CD8-positive, alpha-beta memory T cell (primary cell): ENCODE measurements around the gene UVSSA. TPM values are rescaled to one million over a fixed set of nuclear protein-coding genes. Genes with fewer than 3 reads are reported as not detected.
A peak's percentile ranks its signal among the peaks of the same experiment; 100 is the strongest.
"Not testable (repeated sequence)": the region's sequence is repeated elsewhere in the genome, so short reads cannot be mapped to it uniquely, and the experiment has no call there.

Source experiments
- CTCF ChIA-PET: fragments of 350-600 bp; sonication (Branson Sonifier 250); formaldehyde crosslinking; loops from one replicate; lab custom pipeline; 2021; ENCODE audit warnings: antibody characterized with exemption; lab: Charles Lee
- POLR2A ChIA-PET: fragments of 350-600 bp; sonication (Branson Sonifier 250); formaldehyde crosslinking; loops from one replicate; lab custom pipeline; 2021; ENCODE audit warnings: antibody characterized with exemption; lab: Charles Lee
- DNase-seq, 5 donors: peaks; one replicate each; pipeline versions ENCODE4 v3.0.0 to v3.0.0-alpha.2; 2020 to 2022; ENCODE audit warnings: mixed read lengths in 1 of 5
- H3K27ac ChIP-seq: one replicate; pipeline ENCODE4 v1.7.0; 2013; ENCODE audit warnings: low read depth, mild to moderate bottlenecking, low read length, moderate library complexity
- H3K27me3 ChIP-seq: 2 replicates; pipeline ENCODE4 v1.7.0; 2013; ENCODE audit warnings: low read length, mild to moderate bottlenecking; ENCODE audit not compliant: insufficient read depth, poor library complexity, severe bottlenecking
- H3K36me3 ChIP-seq: 2 replicates; pipeline ENCODE4 v1.7.0; 2013; ENCODE audit warnings: mild to moderate bottlenecking, low read length, moderate library complexity; ENCODE audit not compliant: insufficient read depth
- H3K4me1 ChIP-seq: 2 replicates; pipeline ENCODE4 v1.7.0; 2013; ENCODE audit warnings: mild to moderate bottlenecking, low read length, moderate library complexity; ENCODE audit not compliant: insufficient read depth
- H3K4me3 ChIP-seq: 2 replicates; pipeline ENCODE4 v1.7.0; 2013; ENCODE audit warnings: mild to moderate bottlenecking, low read length
- H3K9me3 ChIP-seq: 2 replicates; pipeline ENCODE4 v1.7.0; 2013; ENCODE audit warnings: mild to moderate bottlenecking, low read length
- H3K27ac Mint-ChIP-seq, 8 donors: one replicate each; pipeline ENCODE4 v1.8.0; 2020 to 2021; ENCODE audit warnings: mixed read lengths in 8 of 8, mild to moderate bottlenecking in 6 of 8, inconsistent platforms in 3 of 8, moderate library complexity in 3 of 8
- H3K27me3 Mint-ChIP-seq, 2 donors: one replicate each; pipeline ENCODE4 v1.8.0; 2020 to 2021; ENCODE audit warnings: mixed read lengths in 2 of 2, mild to moderate bottlenecking in 1 of 2, moderate library complexity in 1 of 2
- H3K36me3 Mint-ChIP-seq, 3 donors: one replicate each; pipeline ENCODE4 v1.8.0; 2020 to 2021; ENCODE audit warnings: mixed read lengths in 3 of 3, inconsistent platforms in 1 of 3, mild to moderate bottlenecking in 1 of 3
- H3K4me1 Mint-ChIP-seq, 3 donors: one replicate each; pipeline ENCODE4 v1.8.0; 2020 to 2021; ENCODE audit warnings: mixed read lengths in 3 of 3, inconsistent platforms in 1 of 3, mild to moderate bottlenecking in 1 of 3
- H3K4me3 Mint-ChIP-seq, 7 donors: one replicate each; pipeline ENCODE4 v1.8.0; 2020 to 2021; ENCODE audit warnings: mixed read lengths in 7 of 7, mild to moderate bottlenecking in 6 of 7, moderate library complexity in 4 of 7, inconsistent platforms in 2 of 7
- H3K9me3 Mint-ChIP-seq, 5 donors: one replicate each; pipeline ENCODE4 v1.8.0; 2020 to 2022; ENCODE audit warnings: mixed read lengths in 5 of 5, mild to moderate bottlenecking in 3 of 5, moderate library complexity in 2 of 5, inconsistent platforms in 1 of 5
- polyA plus RNA-seq: library from polyadenylated mRNA; unstranded; fragments of 300-500 nt; fragmentation: Illumina TruSeq; gene quantifications from one replicate; pipeline ENCODE4 v1.2.3, GENCODE V29; 2021
- total RNA-seq, 2 experiments: library from RNA; stranded (reverse); gene quantifications; one replicate each; pipeline ENCODE4 v1.2.3, GENCODE V29; 2021

UVSSA gene
- total and polyA plus RNA-seq, 3 experiments from 2014 or later: 6.9 to 19.0 (median 16.8) TPM

DNA sequence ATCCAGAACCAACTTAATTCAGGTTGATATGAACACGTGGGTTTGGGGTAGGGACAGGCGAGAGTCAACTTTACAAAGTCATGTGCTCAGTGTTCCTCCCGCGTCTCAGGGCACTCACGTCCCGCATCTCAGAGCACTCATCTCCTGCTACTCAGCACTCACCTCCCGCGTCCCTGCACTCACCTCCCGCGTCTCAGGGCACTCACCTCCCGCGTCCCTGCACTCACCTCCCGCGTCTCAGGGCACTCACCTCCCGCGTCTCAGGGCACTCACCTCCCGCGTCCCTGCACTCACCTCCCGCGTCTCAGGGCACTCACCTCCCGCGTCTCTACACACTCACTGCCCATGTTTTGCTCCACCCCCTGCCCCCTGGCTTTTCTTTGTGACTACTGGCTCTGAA, 25.6 kb downstream of the UVSSA start:
- H3K27ac ChIP-seq, H3K27me3 Mint-ChIP-seq, H3K4me3 Mint-ChIP-seq, H3K4me1 ChIP-seq, CTCF ChIA-PET, H3K27me3 ChIP-seq, H3K4me1 Mint-ChIP-seq, POLR2A ChIA-PET, H3K36me3 ChIP-seq, DNase-seq, H3K9me3 ChIP-seq, H3K9me3 Mint-ChIP-seq, H3K27ac Mint-ChIP-seq, H3K4me3 ChIP-seq: not testable (repeated sequence)
- H3K36me3 Mint-ChIP-seq: peaks cover 8 to 56% (median 19%) of the 10 kb centered on the region in 3 donors

DNA sequence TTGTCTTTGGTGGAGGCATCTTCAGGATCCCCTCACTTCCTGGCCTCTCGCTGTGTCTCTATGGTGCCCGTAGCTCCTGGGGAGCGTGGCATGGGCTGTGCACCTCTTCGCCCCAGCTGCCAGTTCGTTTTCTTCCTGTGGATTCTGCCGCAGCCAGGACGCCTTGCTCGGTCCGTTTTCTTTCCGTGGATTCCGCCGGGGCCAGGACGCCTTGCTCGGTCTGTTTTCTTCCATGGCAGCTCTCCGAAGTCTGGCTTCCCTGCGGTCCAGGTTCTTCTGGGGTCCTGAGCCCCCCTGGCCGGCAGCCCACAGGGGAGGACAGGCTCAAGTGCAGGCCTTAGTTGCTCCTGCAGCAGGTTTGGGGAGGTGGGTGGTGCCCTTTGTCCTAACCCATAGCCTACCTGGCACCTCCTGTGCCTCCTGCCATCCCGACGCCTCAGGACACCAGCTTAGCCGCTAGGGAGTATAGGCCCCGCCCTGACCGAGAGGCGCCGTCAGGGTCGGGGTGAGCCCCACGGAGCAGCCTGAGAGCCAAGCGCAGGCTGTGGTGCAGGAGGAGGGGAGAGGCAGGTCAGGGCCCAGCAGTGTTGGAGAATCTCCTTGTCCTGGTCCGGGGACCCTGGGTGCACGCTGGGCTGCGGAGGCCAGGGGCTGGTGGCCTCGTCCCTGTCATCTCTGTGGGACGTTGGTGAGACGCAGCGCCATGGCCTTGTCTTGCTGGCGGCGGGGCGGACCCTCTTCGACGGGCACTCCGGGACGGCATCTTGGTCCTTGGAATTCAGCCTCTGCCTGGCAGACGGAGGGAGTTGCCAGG, 27.1 kb downstream of the UVSSA start:
- ChIA-PET CTCF (no interaction called here), POLR2A (no interaction called here)
- no peak overlapping the region for H3K4me3 ChIP-seq
- Mint-ChIP-seq H3K27me3 (no peaks in the 10 kb centered on the region), H3K4me1 (peaks cover 0 to 3% (median 0%) of the 10 kb centered on the region in 3 donors), H3K4me3 (no peak overlapping the region), H3K36me3 (peaks cover 8 to 50% (median 19%) of the 10 kb centered on the region in 3 donors), H3K27ac (peak overlapping the region in 2 of 8 donors; percentile 48 to 63), H3K9me3 (no peaks in the 10 kb centered on the region)
- H3K9me3 ChIP-seq: no peaks in the 10 kb centered on the region
- DNase-seq: peak in 1 of 5 donors; percentile 39
- no peaks in the 10 kb centered on the region for H3K36me3 ChIP-seq
- no peaks in the 10 kb centered on the region for H3K27me3 ChIP-seq
- no peak overlapping the region for H3K27ac ChIP-seq
- no peaks in the 10 kb centered on the region for H3K4me1 ChIP-seq

DNA sequence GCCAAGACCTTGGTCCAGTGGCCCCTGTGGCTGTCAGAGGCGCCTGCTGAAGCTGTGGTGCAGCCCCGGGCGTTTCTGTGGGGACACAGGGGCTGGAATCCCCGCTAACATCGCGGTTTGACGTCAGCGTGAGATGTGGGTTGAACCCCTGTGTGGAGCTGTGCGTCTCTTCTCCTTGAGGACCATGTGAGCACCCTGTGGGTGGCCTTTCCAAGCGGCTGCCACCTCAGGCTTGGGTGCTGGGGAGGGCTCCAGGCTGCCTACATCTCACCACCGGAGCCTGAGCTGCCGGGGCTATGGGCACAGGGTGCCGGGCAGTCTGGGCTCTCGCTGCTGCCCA, 27.7 kb downstream of the UVSSA start:
- Histone ChIP-seq H3K4me3 (no peak overlapping the region), H3K4me1 (no peaks in the 10 kb centered on the region), H3K27ac (no peak overlapping the region), H3K9me3 (no peaks in the 10 kb centered on the region), H3K27me3 (no peaks in the 10 kb centered on the region), H3K36me3 (no peaks in the 10 kb centered on the region)
- H3K4me1 Mint-ChIP-seq: peaks cover 0 to 3% (median 0%) of the 10 kb centered on the region in 3 donors
- H3K9me3 Mint-ChIP-seq: no peaks in the 10 kb centered on the region
- ChIA-PET CTCF (interaction anchor here (1.4 kb wide), 1 partner anchor 22 kb away, joined by 4 read pairs; no protein-coding TSS in a partner anchor), POLR2A (no interaction called here)
- no peak overlapping the region for H3K27ac Mint-ChIP-seq
- DNase-seq: no peak
- H3K27me3 Mint-ChIP-seq: no peaks in the 10 kb centered on the region
- H3K36me3 Mint-ChIP-seq: peaks cover 8 to 46% (median 19%) of the 10 kb centered on the region in 3 donors
- H3K4me3 Mint-ChIP-seq: no peak overlapping the region

DNA sequence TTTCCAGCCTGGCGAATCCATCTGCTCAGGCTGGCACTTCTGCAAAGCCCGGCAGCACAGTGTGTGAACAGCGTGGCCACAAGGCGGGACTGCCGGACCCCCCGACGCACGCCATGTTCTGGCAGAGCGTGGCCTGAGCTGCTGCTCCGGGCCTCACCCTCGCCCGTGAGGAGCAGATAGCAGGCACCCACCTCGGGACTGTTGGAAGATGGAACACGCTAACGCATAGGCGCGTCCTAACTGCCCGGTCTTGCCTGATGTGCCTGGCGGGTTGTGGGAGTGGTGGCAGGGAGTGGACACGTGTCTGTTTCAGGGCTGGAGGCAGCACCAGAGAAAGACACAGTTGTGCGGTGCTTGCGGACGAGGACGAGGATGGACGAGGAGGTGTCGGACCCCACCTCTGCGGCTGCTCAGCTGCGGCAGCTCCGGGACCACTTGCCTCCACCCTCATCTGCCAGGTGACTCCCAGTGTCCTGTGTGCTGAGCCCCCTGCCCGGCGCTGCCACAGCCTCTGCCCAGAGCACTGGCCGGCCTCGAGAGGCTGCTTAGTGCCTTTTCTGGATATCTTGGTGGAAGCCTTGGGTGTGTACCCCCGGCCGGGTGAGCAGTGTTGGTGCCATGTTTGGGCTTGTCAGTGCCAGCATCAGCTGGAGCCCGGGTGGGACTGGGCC, 28.2 kb downstream of the UVSSA start:
- Histone ChIP-seq H3K27me3 (no peaks in the 10 kb centered on the region), H3K36me3 (no peaks in the 10 kb centered on the region), H3K4me3 (no peak overlapping the region), H3K27ac (no peak overlapping the region), H3K9me3 (no peaks in the 10 kb centered on the region), H3K4me1 (no peaks in the 10 kb centered on the region)
- Mint-ChIP-seq H3K4me1 (peaks cover 0 to 3% (median 0%) of the 10 kb centered on the region in 3 donors), H3K27me3 (no peaks in the 10 kb centered on the region), H3K9me3 (no peaks in the 10 kb centered on the region), H3K27ac (no peak overlapping the region), H3K4me3 (no peak overlapping the region), H3K36me3 (peaks cover 8 to 42% (median 19%) of the 10 kb centered on the region in 3 donors)
- ChIA-PET POLR2A (no interaction called here), CTCF (interaction anchor here (1.4 kb wide), 1 partner anchor 22 kb away, joined by 4 read pairs; no protein-coding TSS in a partner anchor)
- DNase-seq: peak in 1 of 5 donors; percentile 27

DNA sequence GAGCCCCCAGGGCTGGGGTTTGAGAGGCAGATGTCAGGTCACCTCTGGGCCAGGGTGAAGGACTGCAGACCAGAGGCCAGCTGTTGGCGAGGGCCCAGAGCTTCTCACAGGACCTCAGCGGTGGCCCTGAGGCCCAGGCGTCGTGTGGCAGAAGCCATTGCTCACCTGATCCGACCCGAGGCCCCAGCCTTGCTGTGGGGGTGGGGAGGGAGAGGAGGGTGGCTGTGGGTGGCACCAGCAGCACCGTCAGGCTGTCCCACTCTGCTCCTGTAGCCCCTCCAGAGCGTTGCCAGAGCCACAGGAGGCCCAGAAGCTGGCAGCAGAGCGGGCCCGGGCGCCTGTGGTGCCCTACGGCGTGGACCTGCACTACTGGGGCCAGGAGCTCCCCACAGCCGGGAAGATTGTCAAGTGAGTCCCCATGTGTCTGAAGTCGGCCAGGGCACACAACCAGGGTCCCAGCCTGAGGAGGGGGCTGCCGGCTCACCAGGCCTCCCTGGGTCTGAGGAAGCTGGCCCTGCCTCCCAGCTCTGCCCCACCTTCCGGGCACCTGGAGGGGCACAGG, 28.8 kb downstream of the UVSSA start:
- no peaks in the 10 kb centered on the region for H3K9me3 ChIP-seq
- H3K36me3 Mint-ChIP-seq: peaks cover 8 to 42% (median 19%) of the 10 kb centered on the region in 3 donors
- no peak overlapping the region for H3K4me3 Mint-ChIP-seq
- no peaks in the 10 kb centered on the region for H3K36me3 ChIP-seq
- H3K27me3 Mint-ChIP-seq: no peaks in the 10 kb centered on the region
- ChIA-PET POLR2A (no interaction called here), CTCF (interaction anchor here (1.4 kb wide), 1 partner anchor 23 kb away, joined by 4 read pairs; no protein-coding TSS in a partner anchor)
- H3K4me1 Mint-ChIP-seq: peaks cover 0 to 3% (median 0%) of the 10 kb centered on the region in 3 donors
- no peaks in the 10 kb centered on the region for H3K9me3 Mint-ChIP-seq
- H3K4me3 ChIP-seq: no peak overlapping the region
- no peaks in the 10 kb centered on the region for H3K27me3 ChIP-seq
- no peaks in the 10 kb centered on the region for H3K4me1 ChIP-seq
- no peak overlapping the region for H3K27ac Mint-ChIP-seq
- peak in 1 of 5 donors; percentile 42 for DNase-seq
- no peak overlapping the region for H3K27ac ChIP-seq

DNA sequence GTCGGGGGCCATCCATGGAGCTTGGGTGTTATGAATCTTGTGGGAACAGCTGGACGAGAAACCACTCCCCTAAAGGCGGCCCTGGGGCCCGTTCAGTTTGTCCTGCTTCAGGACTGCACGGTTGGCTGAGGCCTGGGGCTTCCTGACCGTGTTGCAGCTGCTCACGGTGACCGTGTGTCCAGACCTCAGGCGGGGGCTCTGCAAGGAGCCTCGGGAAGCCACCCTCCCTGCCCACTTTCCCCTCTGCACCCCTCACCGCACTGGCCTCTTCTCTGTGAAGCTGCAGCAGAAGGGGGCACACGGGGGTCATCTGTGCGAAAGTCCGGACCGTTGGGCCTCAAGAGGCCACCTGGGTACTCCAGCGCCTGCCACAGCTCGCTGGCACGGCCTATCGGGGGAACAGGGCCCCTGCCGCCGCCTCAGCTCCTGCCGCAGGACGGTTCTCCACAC, 29.4 kb downstream of the UVSSA start:
- H3K27ac ChIP-seq: no peak overlapping the region
- peak in 1 of 5 donors; percentile 43 for DNase-seq
- H3K4me3 Mint-ChIP-seq: no peak overlapping the region
- CTCF ChIA-PET: interaction anchor here (1.4 kb wide), 1 partner anchor 23 kb away, joined by 4 read pairs; no protein-coding TSS in a partner anchor
- no peaks in the 10 kb centered on the region for H3K36me3 ChIP-seq
- POLR2A ChIA-PET: no interaction called here
- peaks cover 0 to under 1% (median 0%) of the 10 kb centered on the region in 3 donors for H3K4me1 Mint-ChIP-seq
- H3K9me3 ChIP-seq: no peaks in the 10 kb centered on the region
- no peak overlapping the region for H3K27ac Mint-ChIP-seq
- no peaks in the 10 kb centered on the region for H3K27me3 Mint-ChIP-seq
- H3K4me1 ChIP-seq: no peaks in the 10 kb centered on the region
- H3K27me3 ChIP-seq: no peaks in the 10 kb centered on the region
- H3K36me3 Mint-ChIP-seq: peaks cover 8 to 38% (median 16%) of the 10 kb centered on the region in 3 donors
- H3K9me3 Mint-ChIP-seq: no peaks in the 10 kb centered on the region
- H3K4me3 ChIP-seq: no peak overlapping the region

DNA sequence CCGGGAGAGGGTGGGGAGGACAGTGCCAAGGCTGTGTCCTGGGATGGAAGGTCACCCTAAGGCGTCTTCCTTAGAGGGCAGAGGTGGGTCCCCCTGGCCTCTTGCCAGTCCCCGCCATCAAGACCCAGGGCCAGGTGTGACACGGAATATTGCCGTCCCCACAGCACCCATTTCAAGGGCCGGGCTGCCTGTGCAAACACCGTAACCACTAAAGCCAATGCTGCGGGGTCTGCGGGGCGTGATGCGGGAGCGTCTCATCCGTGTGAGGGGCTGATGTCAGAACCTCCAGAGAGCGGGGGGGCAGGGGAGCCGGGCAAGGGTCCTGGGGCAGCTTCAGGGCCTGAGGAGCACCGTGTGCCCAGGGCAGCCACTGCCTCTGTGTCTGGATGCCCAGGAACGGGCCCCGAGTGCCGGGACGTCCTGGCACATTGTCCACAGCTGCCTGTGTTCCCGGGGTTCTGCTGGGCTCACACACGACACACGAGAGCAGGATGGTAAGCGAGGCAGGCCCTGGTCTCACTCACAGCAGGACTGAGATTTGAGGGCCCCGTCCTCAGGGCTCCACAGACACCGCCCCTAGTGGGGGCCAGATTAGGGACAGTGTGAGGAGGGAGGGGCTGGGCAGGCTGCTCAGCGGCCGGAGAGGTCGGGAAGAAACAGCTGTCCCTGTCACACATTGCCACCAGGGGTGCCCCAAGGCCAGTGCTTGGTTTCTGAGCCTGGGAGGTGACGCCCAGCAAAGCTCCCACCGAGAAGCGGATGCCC, 30.0 kb downstream of the UVSSA start:
- Histone ChIP-seq H3K27ac (no peak overlapping the region), H3K4me3 (no peak overlapping the region), H3K4me1 (no peaks in the 10 kb centered on the region), H3K36me3 (no peaks in the 10 kb centered on the region), H3K9me3 (no peaks in the 10 kb centered on the region), H3K27me3 (no peaks in the 10 kb centered on the region)
- CTCF ChIA-PET: no interaction called here
- Mint-ChIP-seq H3K36me3 (peaks cover 8 to 36% (median 13%) of the 10 kb centered on the region in 3 donors), H3K9me3 (no peaks in the 10 kb centered on the region), H3K4me1 (no peaks in the 10 kb centered on the region), H3K27me3 (no peaks in the 10 kb centered on the region), H3K4me3 (no peak overlapping the region), H3K27ac (peak overlapping the region in 1 of 8 donors; percentile 60)
- DNase-seq: peak in 1 of 5 donors; percentile 36
- POLR2A ChIA-PET: interaction anchor here (0.6 kb wide), 1 partner anchor 194 kb away, joined by 4 read pairs; no protein-coding TSS in a partner anchor
